HG03025 (cell line): Measurements from ENCODE around the gene PABPN1.
"Not testable (repeated sequence)": the region's sequence is repeated elsewhere in the genome, so short reads cannot be mapped to it uniquely, and the experiment has no call there.

ENCODE experiments used
- ATAC-seq: cut with Tn5 transposase; IDR thresholded peaks from one replicate; pipeline ENCODE4 v1.9.1; 2021; ENCODE audit warnings: mild to moderate bottlenecking, moderate library complexity; ENCODE audit not compliant: unreplicated experiment, low FRiP score

Gene PABPN1

GRCh38 chr14:23320584-23321571 is at the start of gene PABPN1:
Gene PABPN1, plus strand, starts transcription at chr14:23321457. Its CDS starts 13 bp downstream, at chr14:23321470.
- peak; percentile 88 for ATAC-seq

GRCh38 chr14:23275412-23275811 is 45.8 kb upstream of the PABPN1 start:
- no peak for ATAC-seq

- ATAC-seq, result no peak
These were observed 44.1 kb upstream of the PABPN1 start for GRCh38 chr14:23277189-23277588.

GRCh38 chr14:23277928-23278327 is 43.3 kb upstream of the PABPN1 start:
- ATAC-seq, result not testable (repeated sequence)

GRCh38 chr14:23281247-23281646 is 40.0 kb upstream of the PABPN1 start:
- ATAC-seq, result no peak

- ATAC-seq, result no peak
These were observed 36.4 kb upstream of the PABPN1 start for GRCh38 chr14:23284654-23285529.

GRCh38 chr14:23285530-23286019 is 35.7 kb upstream of the PABPN1 start:
- peak; percentile 19 for ATAC-seq

- peak; percentile 96 for ATAC-seq
These were observed 35.0 kb upstream of the PABPN1 start, which contains the start of gene HOMEZ for GRCh38 chr14:23286020-23286901. Gene HOMEZ, minus strand, starts transcription at chr14:23286132. Its CDS starts 180 bp downstream, at chr14:23285952.

- no peak for ATAC-seq
These were observed 34.3 kb upstream of the PABPN1 start for GRCh38 chr14:23286902-23287479.

GRCh38 chr14:23294734-23295561 is 26.3 kb upstream of the PABPN1 start:
- ATAC-seq, result no peak

GRCh38 chr14:23296012-23296777 is 25.1 kb upstream of the PABPN1 start:
- ATAC-seq, result no peak

GRCh38 chr14:23297096-23297495 is 24.2 kb upstream of the PABPN1 start:
- ATAC-seq, result no peak

GRCh38 chr14:23297611-23298277 is 23.5 kb upstream of the PABPN1 start:
- ATAC-seq, result no peak

GRCh38 chr14:23299211-23299957 is 21.9 kb upstream of the PABPN1 start:
- ATAC-seq, result no peak

- no peak for ATAC-seq
These were observed 21.1 kb upstream of the PABPN1 start for GRCh38 chr14:23299986-23300686.

GRCh38 chr14:23300687-23301223 is 20.5 kb upstream of the PABPN1 start:
- no peak for ATAC-seq
